ENCODE data around the gene ISG20L2.

DNA sequence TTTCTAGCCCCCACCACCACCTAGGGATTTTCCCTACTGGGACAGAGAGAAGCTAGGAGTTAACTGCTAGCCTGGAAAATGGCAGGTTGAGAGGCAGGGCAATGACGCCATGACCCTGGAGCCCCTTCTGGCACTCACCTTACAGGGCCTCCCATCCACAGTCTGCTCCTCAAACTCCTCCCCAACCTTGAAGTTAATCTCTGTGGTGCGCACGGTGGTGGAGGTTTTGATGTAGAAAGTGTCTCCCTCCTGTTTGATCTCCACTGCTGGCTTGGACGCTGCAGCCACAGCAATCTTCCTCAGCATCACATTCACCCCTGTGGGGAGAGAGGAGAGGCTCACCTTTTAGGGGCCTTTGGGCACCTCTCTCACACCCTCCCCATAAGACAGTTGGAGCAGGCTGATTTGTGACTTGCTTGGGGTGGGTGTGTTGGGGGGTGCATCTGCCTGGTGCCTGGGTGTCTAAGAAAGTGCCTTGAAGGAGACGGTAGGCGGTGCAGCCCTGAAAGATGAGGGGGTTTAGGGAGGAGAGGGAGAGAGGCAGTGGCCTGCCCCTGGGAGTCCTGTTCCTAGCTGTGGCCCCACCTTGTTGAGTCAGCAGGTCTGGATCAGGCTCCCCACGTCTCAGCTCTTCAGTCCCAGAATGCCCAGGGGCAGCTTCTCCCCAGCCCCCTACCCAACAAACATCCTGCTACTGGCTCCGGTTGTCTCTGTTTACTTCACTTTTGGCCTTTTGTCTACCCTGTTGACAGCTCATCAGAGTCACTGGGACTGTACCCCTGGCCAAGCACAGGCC, 27.6 kb downstream of the ISG20L2 start:
- TF ChIP-seq, protein P1, sequence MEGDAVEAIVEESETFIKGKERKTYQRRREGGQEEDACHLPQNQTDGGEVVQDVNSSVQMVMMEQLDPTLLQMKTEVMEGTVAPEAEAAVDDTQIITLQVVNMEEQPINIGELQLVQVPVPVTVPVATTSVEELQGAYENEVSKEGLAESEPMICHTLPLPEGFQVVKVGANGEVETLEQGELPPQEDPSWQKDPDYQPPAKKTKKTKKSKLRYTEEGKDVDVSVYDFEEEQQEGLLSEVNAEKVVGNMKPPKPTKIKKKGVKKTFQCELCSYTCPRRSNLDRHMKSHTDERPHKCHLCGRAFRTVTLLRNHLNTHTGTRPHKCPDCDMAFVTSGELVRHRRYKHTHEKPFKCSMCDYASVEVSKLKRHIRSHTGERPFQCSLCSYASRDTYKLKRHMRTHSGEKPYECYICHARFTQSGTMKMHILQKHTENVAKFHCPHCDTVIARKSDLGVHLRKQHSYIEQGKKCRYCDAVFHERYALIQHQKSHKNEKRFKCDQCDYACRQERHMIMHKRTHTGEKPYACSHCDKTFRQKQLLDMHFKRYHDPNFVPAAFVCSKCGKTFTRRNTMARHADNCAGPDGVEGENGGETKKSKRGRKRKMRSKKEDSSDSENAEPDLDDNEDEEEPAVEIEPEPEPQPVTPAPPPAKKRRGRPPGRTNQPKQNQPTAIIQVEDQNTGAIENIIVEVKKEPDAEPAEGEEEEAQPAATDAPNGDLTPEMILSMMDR (IDR thresholded peaks at IDR 0.05): no peak
- TF ChIP-seq POLR2A (IDR thresholded peaks at IDR 0.05): no peak
